Fibroblast of skin of left biceps (primary cell): ENCODE measurements around the gene COBLL1.

Source experiments
- DNase-seq, 2 experiments: peaks; one replicate each; pipeline ENCODE4 v3.0.0-alpha.2; 2013; ENCODE audit warnings: low read depth in 2 of 2

COBLL1 gene

DNA sequence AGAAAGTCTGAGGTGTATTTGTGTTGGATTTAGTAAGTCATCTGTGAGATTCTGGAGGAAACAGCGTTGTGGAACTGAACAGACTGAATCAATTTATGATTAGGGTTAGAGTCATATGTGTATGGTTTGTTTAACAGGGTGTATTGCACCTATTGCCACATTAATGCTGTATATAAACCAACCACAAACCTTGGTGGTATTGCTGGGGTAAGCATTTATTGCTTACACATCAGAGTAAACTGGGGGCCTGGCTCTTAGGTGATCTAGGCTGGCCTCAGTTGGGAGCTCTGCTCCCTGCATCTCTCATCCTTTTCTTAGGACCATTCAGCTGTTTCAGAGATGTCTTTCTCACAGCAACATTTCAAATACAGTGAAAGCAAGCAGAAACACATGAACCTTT is 160.6 kb downstream of the COBLL1 start:
- DNase-seq: no peak

DNA sequence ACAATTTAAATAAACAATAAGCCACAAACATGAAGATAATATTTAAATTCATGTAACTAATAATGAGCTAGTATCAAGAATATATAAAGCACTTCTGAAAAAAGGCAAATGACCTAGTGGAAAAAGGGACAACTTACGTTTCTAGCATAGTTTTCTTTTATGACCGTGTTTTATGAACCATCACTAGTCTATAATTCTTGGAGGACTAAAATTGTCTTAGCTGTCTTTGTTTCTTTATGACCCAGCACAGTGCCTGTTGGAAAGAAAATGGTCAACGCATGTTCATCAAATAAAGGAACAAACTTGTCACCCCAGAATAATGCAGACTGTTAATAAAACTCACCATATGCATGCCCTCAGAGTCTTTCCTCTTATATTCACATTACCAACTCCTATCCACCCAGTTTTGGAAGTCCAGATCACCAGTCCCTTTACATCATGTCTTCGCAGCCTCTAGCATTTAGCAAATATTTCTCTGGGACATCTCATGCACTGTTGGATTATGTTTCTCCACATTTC is 162.9 kb downstream of the COBLL1 start:
- DNase-seq: no peak

GRCh38 chr2:164677733-164678132 is 163.9 kb downstream of the COBLL1 start:
- DNase-seq: no peak

DNA sequence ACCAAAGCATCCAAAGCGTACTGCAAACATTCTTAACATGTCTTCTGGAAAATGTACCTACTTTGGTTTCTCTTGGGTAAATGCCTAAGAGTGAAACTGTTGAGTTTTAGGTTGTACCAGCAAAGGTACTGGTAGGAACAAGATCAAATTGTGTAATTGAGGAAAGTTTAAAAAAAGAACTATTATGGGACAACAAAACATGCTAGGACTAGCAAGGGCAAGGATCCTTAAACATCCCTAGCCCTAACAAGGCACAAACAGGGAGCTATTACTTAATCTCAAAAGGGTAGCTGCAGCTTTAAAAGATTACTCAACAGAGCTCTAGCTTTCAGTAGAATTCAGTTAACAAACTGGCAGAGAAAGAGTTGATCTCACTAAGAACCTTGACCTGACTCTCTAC is 164.4 kb downstream of the COBLL1 start:
- no peak for DNase-seq

- DNase-seq: no peak
Observed at GRCh38 chr2:164675687-164676086, 165.9 kb downstream of the COBLL1 start.

DNA sequence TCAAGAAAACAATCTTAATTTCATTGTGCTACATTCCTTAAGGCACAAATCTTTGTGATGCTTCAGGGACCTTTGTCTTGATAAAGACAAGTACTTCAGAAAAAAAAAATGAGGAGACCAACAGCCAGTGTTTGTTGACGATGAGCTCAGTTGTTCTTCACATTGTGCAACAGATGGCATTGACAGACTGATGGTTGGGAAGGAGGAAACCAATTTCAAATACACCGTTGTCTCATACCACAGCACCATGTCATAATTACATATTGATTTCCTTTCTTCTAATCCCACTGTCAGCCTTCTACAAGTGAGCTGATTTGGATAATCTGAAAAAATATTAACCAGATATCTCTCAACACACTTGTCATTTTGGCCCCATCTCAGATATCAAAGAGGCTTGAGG is 166.6 kb downstream of the COBLL1 start:
- no peak for DNase-seq

DNA sequence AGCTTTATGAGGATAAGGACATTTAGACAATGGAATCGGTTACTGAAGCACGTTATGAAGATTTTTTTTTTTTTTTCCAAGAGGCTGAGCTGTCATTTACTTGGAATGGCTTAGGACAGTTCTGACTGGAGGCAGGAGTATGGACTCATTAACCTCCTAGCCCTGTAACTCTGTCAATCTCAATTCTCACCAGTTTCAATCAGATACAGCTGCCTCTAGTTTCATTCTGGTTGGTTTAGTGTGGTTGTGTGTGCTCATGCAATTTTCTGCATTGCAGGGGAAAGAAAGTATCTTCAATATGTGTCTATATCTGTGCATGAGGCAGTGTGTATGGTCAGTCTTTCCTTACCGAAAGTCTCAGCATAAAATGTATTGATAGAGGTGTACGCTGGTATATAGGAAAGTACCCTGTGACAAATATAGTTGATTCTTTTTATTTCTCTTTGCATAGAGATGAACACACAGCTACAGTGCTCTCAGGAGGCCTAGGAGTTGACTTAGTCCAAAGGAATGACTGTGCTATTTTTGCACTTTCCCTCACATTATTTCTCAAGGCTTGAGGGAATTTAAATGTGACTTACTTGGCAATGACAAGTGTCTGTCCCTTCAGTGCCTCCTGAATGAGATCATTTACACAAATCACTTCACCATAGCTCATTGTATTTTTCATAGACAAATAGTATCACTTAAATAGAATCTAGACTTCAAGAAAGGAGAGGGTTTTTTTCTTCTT is 169.8 kb downstream of the COBLL1 start:
- no peak for DNase-seq

GRCh38 chr2:164669291-164669690 is 172.3 kb downstream of the COBLL1 start:
- DNase-seq: no peak

DNA sequence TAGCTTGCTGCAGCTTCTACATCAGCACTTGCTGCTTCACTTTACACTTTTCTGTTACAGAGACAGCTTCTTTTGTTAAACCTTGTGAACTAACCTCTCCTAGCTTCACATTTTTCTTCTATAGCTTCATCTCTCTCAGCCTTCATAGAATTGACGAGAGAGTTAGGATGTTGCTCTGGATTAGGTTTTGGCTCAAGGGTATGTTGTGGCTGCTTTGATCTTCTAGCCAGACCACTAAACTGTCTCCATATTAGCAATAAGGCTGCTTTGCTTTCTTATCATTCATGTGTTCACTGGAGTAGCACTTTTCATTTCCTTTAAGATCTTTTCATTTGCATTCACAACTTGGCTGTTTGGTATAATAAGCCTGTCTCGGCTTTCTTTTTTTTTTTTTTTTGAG is 174.1 kb downstream of the COBLL1 start:
- no peak for DNase-seq

DNA sequence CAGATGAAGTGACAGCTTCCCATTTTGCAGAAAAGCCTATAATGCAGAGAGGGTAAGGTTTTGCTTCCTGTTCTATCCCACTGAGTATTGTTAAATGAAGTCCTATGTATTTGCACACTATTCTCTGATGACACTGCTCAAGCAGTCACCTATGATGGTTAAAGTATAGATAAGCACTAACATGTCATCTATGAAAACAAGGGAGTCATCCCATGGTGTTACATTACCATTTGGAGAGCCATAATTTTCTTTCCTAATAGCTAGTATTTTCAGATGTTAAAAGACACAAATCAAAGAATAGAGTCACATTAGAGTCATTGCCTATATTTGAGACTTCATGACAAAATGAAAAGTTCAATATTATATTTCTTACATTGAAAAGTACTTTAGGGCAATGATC is 177.6 kb downstream of the COBLL1 start:
- no peak for DNase-seq

- no peak for DNase-seq
Observed at GRCh38 chr2:164662868-164663631, 178.6 kb downstream of the COBLL1 start.

- DNase-seq: no peak
Observed at GRCh38 chr2:164662066-164662465, 179.6 kb downstream of the COBLL1 start.

- peak in 1 of 2 experiments; percentile 24 for DNase-seq
Observed at GRCh38 chr2:164661349-164661748, 180.3 kb downstream of the COBLL1 start.

- DNase-seq: peak; percentile 31 to 32
Observed at GRCh38 chr2:164657129-164657528, 184.5 kb downstream of the COBLL1 start.

DNA sequence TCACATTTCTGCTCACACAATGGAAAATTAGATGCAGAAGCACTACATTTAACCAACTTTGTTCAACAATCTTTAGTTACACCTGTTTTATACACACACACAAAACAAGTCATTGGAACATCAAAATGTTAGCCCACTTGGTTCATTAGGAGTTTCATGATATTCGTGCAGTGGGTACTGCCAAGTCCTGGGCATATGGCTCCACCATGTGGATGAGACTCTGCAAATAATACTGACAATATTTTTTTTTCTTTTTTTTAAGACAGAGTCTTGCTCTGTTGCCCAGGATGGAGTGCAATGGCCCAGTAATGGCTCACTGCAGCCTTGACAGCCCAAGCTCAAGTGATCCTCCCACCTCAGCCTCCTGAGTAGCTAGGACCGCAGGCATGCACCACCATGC is 185.9 kb downstream of the COBLL1 start:
- DNase-seq: no peak

- DNase-seq: no peak
Observed at GRCh38 chr2:164655336-164655735, 186.3 kb downstream of the COBLL1 start.

- DNase-seq: no peak
Observed at GRCh38 chr2:164651361-164651760, 190.3 kb downstream of the COBLL1 start.

GRCh38 chr2:164644036-164644700 is 197.5 kb downstream of the COBLL1 start:
- no peak for DNase-seq

- no peak for DNase-seq
Observed at GRCh38 chr2:164642946-164643555, 198.6 kb downstream of the COBLL1 start.

DNA sequence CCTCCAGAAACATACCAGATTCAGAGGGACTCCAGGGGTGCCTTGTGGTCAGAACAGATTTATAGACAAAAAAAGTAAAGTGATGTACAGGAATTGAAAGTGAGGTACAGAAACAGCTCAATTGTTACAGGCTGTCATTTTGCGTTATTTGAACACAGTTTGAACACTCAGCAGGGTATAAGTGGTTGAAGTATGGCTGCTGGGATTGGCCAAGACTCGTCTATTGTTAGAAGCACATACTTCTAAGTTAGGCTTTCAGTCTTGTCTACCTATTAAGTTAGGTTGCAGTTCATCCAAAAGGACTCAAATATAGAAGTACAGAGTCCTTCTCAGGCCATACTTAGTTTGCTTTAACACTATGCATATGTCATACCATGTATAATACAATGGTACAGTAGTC is 199.4 kb downstream of the COBLL1 start:
- no peak for DNase-seq
